Activated CD4-positive, alpha-beta T cell treated with anti-CD3 and anti-CD28 coated beads, Interleukin-2, amount 50 U/mL, for 4 hours (primary cell): ENCODE results near the gene SFTPA2.
"Not testable (repeated sequence)": the region's sequence is repeated elsewhere in the genome, so short reads cannot be mapped to it uniquely, and the experiment has no call there.

Source experiments
- DNase-seq, 2 experiments: peaks; one replicate each; pipeline ENCODE4 v3.0.0-alpha.2; 2020

The SFTPA2 gene

GRCh38 chr10:79509934-79510508 is 50.2 kb downstream of the SFTPA2 start:
- DNase-seq, result not testable (repeated sequence)

DNA sequence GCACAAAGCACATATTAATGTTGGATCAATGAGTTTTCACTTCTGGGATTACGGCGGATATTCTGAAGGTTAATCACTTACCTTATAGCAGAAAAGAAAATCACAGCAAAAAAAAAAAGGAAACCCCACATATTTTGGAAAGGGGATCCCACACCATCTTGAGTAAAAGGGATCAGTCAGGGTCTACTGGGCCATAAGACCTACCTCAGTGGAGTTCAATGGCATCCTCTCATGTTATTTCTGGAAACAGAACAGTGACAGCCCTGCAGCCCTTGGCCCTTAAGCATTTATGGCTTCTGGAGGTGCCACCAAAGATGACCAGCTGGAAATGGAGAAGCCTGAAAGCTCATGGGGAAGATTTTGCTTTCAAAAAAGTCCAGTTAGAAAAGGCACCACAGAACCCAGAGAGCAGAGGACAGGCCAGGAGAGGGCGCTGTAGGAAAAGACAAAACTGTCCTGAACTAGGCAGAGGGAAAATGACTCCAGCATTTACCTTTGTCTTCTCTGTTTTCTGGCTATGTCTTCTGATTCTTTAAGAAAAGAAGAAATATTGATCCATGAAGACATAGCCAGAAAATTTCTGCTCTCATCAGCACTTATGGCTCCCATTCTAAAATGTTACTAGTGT is 50.8 kb downstream of the SFTPA2 start:
- not testable (repeated sequence) for DNase-seq

GRCh38 chr10:79508245-79508644 is 52.0 kb downstream of the SFTPA2 start:
- DNase-seq, result not testable (repeated sequence)

GRCh38 chr10:79507440-79508167 is 52.6 kb downstream of the SFTPA2 start:
- DNase-seq, result no peak
